Lower leg skin (tissue), 4 donors: Measurements from ENCODE around the gene PTPN1. TPM values are rescaled to one million over a fixed set of nuclear protein-coding genes. Genes with fewer than 3 reads are reported as not detected.

ENCODE experiments used
- DNase-seq, 2 donors: peaks; one replicate each; pipeline ENCODE4 v3.0.0-alpha.2; 2019; ENCODE audit warnings: low spot score in 2 of 2
- H3K4me3 ChIP-seq: fragments of 200-600 bp; sonication (generic); 2 replicates; pipeline ENCODE4 v1.5.1; 2017; ENCODE audit warnings: mild to moderate bottlenecking, low read depth; ENCODE audit not compliant: poor library complexity, severe bottlenecking
- CTCF ChIP-seq, 3 donors: fragments of 450-650 bp; IDR thresholded peaks; one replicate each; pipeline ENCODE4 v1.5.1; 2016; ENCODE audit warnings: antibody characterized with exemption in 3 of 3, mild to moderate bottlenecking in 3 of 3, moderate library complexity in 2 of 3
- POLR2A ChIP-seq, 2 donors: fragments of 450-650 bp; IDR thresholded peaks; one replicate each; pipeline ENCODE4 v1.6.1; 2016 to 2017; ENCODE audit warnings: antibody characterized with exemption in 2 of 2, mild to moderate bottlenecking in 1 of 2, moderate library complexity in 1 of 2
- WGBS, 2 donors: methylation state at CpG; one replicate each; pipeline ENCODE4 v1.1.5; 2018; 5-methylcytosine and 5-hydroxymethylcytosine counted together
- intact Hi-C: fragments of 100-400 bp; cut with DNase I; formaldehyde crosslinking; loops from one replicate; pipeline ENCODE4 v1.15.0; 2023; ENCODE audit warnings: low total_unique reads
- total RNA-seq, 4 donors: library from RNA; depleted of rRNA; stranded (reverse); fragments of >200 nt; gene quantifications; one replicate each; pipeline ENCODE4 v1.1.0, GENCODE V29; 2016

The PTPN1 gene
- total RNA-seq, 4 donors from 2014 or later: 19.1 to 29.8 (median 23.3) TPM

GRCh38 chr20:50580016-50580747, 70.0 kb downstream of the PTPN1 start:
- TF ChIP-seq POLR2A (IDR thresholded peaks at IDR 0.05) (no peak), CTCF (IDR thresholded peaks at IDR 0.05) (peak in 1 of 3 donors; percentile 40)
- H3K4me3 ChIP-seq: no peak overlapping the region
- 59% methylated on average over 16 of the region's 17 CpGs for WGBS, 2 donors
- intact Hi-C loops: loop anchor here (10.0 kb wide), 1 partner anchor 105 kb away; no protein-coding TSS in a partner anchor
- DNase-seq: peak in 1 of 2 donors; percentile 92

- WGBS, 2 donors: 90 to 91% methylated on average over 19 to 21 of the region's 21 CpGs
- no peak overlapping the region for H3K4me3 ChIP-seq
- DNase-seq: no peak
- no peak for TF ChIP-seq POLR2A (IDR thresholded peaks at IDR 0.05)
- no peak for TF ChIP-seq CTCF (IDR thresholded peaks at IDR 0.05)
- intact Hi-C loops: loop anchor here (10.0 kb wide), 1 partner anchor 106 kb away; no protein-coding TSS in a partner anchor
Measured at GRCh38 chr20:50580842-50581544, 70.8 kb downstream of the PTPN1 start.

- no peak overlapping the region for H3K4me3 ChIP-seq
- no peak for DNase-seq
- intact Hi-C loops: loop anchor here (10.0 kb wide), 1 partner anchor 107 kb away; no protein-coding TSS in a partner anchor
- WGBS, 2 donors: 73 to 80% methylated on average over 6 of the region's 6 CpGs
- TF ChIP-seq POLR2A (IDR thresholded peaks at IDR 0.05) (no peak), CTCF (IDR thresholded peaks at IDR 0.05) (no peak)
Measured at GRCh38 chr20:50582092-50582491, 71.9 kb downstream of the PTPN1 start.

- no peak overlapping the region for H3K4me3 ChIP-seq
- no peak for DNase-seq
- intact Hi-C loops: loop anchor here (10.0 kb wide), 1 partner anchor 108 kb away; no protein-coding TSS in a partner anchor
- no peak for TF ChIP-seq POLR2A (IDR thresholded peaks at IDR 0.05)
- TF ChIP-seq CTCF (IDR thresholded peaks at IDR 0.05): no peak
- WGBS, 2 donors: 84 to 87% methylated on average over 26 of the region's 26 CpGs
Measured at GRCh38 chr20:50582591-50583234, 72.5 kb downstream of the PTPN1 start.

- no peak for TF ChIP-seq CTCF (IDR thresholded peaks at IDR 0.05)
- no peak for TF ChIP-seq POLR2A (IDR thresholded peaks at IDR 0.05)
- no peak overlapping the region for H3K4me3 ChIP-seq
- intact Hi-C loops: loop anchor here (10.0 kb wide), 1 partner anchor 109 kb away; no protein-coding TSS in a partner anchor
- 80 to 83% methylated on average over 15 of the region's 15 CpGs for WGBS, 2 donors
- DNase-seq: no peak
Measured at GRCh38 chr20:50583442-50584150, 73.4 kb downstream of the PTPN1 start.
